Heart left ventricle (tissue), 13 donors: Measurements from ENCODE around the gene MCTP1.

Source experiments
- CTCF ChIP-seq, 12 donors: fragments of 200-600 bp; sonication (generic) in 4 of 12; IDR thresholded peaks; one replicate each; pipeline versions ENCODE4 v1.5.0 to v1.8.0; 2018 to 2022; ENCODE audit warnings: antibody characterized with exemption in 12 of 12, mild to moderate bottlenecking in 5 of 12
- POLR2A ChIP-seq, 2 donors: fragments of 450-650 bp; IDR thresholded peaks; one replicate each; pipeline ENCODE4 v1.6.1; 2017; ENCODE audit warnings: antibody characterized with exemption in 2 of 2, mild to moderate bottlenecking in 2 of 2, moderate library complexity in 2 of 2
- donor health status: ischemic (EF 13 %, LVEDD 7.1; RV severe dilation, severe dysfunction).
- donor health status: DM: no; HTN: yes; CAD: no.
- donor health status: DM: no; HTN: no; CAD: no.
- donor health status: ischemic (EF 25% LVEDD 6.9; RV normal size, moderate dysfunction).
- donor health status: ischemic (EF 25% LVEDD 5.7; RV mildly dilated, moderate dysfunction).
- donor health status: ischemic (EF 35%, LVEDD 5.7; RV mildly dilated, moderate dysfunction).
- donor health status: nonischemic (EF 11% LVEDD 7.7; RV severe dilation, severe dysfunction).
- donor health status: DM: yes; HTN: yes; CAD: no.
- donor health status: PGD.
- donor health status: ischemic (EF 29% LVEDD 5.4; RV normal size, mild dysfunction).
- donor health status: nonischemic (EF 23%, LVEDD 6.1; RV moderate dilation, normal function).

- TF ChIP-seq CTCF (IDR thresholded peaks at IDR 0.05) (no peak), POLR2A (IDR thresholded peaks at IDR 0.05) (no peak)
These were observed 575.6 kb downstream of the MCTP1 start for GRCh38 chr5:94709277-94709676.
